ENCODE data around the gene MYL5.

GRCh38 chr4:629636-629914 lies 44.8 kb upstream of the MYL5 start:
- no peak for TF ChIP-seq CTCF (IDR thresholded peaks at IDR 0.05)
- TF ChIP-seq POLR2A (IDR thresholded peaks at IDR 0.05) = no peak
